GM21825 (cell line): ENCODE measurements around the gene ZBTB20.

Source experiments
- ATAC-seq: cut with Tn5 transposase; IDR thresholded peaks from one replicate; pipeline ENCODE4 v1.9.1; 2021; ENCODE audit warnings: mild to moderate bottlenecking, moderate library complexity; ENCODE audit not compliant: unreplicated experiment

Gene ZBTB20

GRCh38 chr3:114504941-114505628 is 642.0 kb downstream of the ZBTB20 start:
- no peak for ATAC-seq

GRCh38 chr3:114502204-114502603 is 644.9 kb downstream of the ZBTB20 start:
- no peak for ATAC-seq

- peak; percentile 52 for ATAC-seq
Measured at GRCh38 chr3:114499976-114500375, 647.1 kb downstream of the ZBTB20 start.

DNA sequence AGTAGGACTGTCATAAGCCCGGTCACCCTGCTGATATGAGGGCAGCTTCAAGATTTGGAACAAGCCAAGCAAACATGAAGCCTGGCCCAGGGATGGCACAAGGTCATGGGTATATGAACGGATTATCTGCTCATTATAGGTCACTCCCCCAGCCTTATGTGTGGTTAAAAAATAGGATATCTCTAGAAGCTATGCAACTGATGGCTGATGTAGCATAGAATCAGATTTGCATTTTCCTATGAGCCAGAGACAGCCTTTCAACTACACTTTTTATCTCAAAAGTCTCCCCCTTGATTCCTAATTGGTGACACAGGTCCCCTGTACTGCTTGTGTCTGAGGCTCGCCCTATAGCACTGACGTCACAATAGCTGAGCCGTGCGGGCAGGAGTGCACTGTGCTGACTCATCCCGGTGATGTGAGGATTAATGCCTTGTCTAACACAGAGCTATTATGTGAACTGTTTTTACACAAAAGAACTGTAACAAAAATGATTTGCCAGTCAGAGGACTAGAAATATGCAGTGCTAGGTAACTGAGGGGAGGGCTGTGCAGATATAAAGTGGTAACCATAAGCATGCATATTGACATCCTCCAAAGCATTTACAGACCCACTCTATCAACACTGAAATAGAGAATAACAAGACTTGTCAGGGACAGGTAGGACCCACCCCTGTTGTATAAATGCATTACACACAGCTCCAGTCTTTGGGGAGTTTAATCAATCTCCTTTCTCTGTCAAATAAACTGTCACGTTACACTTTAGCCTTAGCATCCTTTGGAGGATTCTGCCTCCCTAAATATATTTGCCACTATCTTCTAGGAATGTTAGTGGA is 648.3 kb downstream of the ZBTB20 start:
- no peak for ATAC-seq

GRCh38 chr3:114496874-114497273 is 650.2 kb downstream of the ZBTB20 start:
- ATAC-seq: no peak

DNA sequence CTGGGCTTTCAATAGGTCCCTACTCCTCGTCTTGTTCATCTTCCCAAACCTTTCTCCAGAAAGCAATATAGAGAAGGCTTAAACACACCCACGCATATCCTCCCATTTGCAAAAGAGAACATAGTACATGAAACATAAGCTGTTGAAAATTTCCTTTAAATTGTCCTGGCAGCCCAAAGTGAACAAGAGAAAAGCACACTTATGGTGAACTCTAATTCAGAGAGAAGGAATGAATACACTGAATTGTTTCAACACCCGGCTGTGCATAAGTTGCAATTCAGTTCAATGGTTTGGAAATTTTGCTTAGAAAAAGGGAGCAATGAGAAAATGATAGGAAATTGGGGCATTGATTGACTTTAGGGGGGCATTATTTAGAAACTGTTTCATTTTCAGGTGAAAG is 650.6 kb downstream of the ZBTB20 start:
- no peak for ATAC-seq

- ATAC-seq: no peak
Measured at GRCh38 chr3:114496021-114496434, 651.1 kb downstream of the ZBTB20 start.

DNA sequence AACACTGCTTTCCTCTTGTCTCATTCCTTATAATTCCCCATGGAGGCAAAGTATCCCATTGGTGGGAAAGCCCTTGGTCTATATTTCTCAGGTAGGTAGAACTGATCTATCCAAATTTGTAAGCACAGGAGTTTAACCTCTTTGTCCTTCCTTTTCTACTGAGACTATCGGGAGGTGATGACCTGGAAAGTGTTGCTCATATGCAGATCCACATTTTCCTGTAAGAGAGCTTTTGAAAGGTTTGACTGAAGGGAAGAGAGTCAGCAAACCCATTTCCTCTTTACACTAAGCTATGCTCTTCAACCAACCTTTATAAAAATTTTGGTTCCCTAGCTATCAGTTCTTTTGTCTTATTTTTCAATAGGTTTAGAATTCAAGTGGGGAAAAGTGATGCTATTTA is 652.6 kb downstream of the ZBTB20 start:
- ATAC-seq: no peak

GRCh38 chr3:114490829-114491228 is 656.3 kb downstream of the ZBTB20 start:
- ATAC-seq: no peak

DNA sequence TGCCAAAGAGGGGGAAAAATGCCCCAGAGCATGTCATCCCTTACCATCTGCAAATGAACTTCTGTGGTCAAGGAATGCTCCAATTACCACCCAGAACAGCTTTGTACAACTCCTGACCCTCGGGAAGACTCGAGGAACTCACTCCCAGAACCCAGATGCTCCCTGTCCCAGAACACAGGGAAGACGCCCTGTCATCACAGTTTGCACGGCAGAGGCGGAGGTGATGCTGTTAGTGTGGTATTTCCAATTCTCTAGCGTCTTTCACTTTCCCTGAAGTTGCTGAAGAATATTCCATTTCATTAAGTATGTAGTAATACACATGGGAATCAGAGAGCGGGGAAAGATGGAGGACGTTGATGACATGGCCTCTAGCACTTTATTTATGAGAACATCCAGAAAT is 659.6 kb downstream of the ZBTB20 start:
- no peak for ATAC-seq

GRCh38 chr3:114484919-114485318 is 662.2 kb downstream of the ZBTB20 start:
- ATAC-seq: no peak

DNA sequence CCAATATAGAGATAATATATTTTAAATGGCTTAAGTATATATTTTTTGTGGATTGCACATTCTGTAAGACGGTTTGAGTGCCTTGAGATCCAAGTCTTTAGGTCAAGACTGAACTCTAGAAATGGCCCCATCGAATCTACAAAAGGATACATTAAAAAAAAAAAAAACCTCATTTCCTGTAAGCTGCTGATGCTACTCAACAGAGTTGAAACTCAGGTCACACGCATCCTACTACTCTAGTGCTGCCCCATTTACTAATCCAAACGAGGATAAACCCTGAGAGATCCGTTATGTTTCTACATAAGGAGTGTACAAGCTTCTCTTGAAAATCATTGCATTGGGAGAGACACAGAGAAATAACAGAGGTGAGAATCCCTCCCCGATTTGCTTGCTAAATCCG is 666.0 kb downstream of the ZBTB20 start:
- no peak for ATAC-seq

GRCh38 chr3:114480442-114480841 is 666.6 kb downstream of the ZBTB20 start:
- no peak for ATAC-seq

GRCh38 chr3:114478801-114479200 is 668.3 kb downstream of the ZBTB20 start:
- no peak for ATAC-seq

- ATAC-seq: no peak
Measured at GRCh38 chr3:114476511-114476910, 670.6 kb downstream of the ZBTB20 start.

DNA sequence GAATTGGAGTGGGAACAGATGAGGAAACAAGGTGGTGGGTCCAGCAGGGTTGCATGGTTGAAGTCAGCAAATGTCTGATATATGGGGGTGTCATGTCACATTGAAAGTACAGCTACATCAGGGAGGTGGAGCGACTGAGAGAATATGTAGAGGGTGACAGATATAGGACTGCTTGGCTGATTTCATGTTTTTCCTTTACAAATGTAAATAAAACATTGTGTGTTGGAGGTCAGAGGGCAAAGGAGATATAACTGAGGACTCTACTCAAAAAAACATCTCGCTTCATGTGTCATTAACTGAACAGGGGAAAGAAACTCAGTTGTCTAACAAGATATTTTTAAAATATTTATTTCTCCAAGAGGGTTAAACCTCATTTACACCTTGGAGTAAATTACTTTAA is 675.6 kb downstream of the ZBTB20 start:
- no peak for ATAC-seq

- no peak for ATAC-seq
Measured at GRCh38 chr3:114469070-114469469, 678.0 kb downstream of the ZBTB20 start.

DNA sequence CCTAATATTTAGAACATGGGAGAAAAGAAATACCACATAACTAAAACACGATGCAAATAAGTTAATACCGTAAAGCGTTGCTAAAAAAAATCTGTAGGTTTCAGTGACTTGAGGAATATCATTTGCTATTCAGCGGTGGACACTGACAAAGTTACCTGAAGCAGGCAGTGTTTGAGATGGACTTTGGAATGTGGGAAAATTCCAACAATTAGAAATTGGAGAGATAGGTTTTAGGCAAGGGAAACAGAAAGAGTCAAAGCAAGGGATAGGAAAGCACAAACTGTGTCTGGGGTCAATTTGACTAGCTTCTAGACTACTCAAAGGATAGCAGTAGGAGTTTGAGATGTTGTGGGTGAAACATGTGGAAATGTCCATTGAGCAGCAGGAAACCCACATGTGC is 680.3 kb downstream of the ZBTB20 start:
- no peak for ATAC-seq

- ATAC-seq: no peak
Measured at GRCh38 chr3:114466251-114466650, 680.8 kb downstream of the ZBTB20 start.

- ATAC-seq: peak; percentile 84
Measured at GRCh38 chr3:114464548-114464947, 682.5 kb downstream of the ZBTB20 start.

GRCh38 chr3:114462750-114463149 is 684.3 kb downstream of the ZBTB20 start:
- ATAC-seq: no peak

DNA sequence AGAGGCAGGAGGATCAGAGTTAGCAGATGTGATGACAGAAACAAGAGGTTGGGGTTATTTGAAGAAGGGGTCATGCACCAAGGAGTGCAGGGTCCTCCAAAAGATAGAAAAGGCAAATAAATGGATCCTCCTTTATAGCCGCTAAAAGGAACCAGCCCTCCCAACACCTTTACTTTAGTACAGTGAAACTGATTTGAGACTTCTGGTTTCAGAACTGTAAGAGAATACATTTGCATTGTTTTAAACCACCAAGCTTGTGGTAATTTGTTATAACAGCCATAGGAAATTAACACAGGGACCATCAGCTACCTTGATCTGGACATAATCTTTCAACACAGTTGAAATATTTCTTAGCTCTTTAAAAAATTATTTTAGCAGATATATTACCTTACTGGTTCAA is 686.6 kb downstream of the ZBTB20 start:
- ATAC-seq: peak; percentile 48
